Epithelial cell of proximal tubule (primary cell): ENCODE measurements around the gene GET4. TPM values are rescaled to one million over a fixed set of nuclear protein-coding genes. Genes with fewer than 3 reads are reported as not detected.

Source experiments
- DNase-seq: peaks from one replicate; pipeline ENCODE4 v3.0.0-alpha.2; 2011; ENCODE audit warnings: low read depth
- H3K4me3 ChIP-seq: 2 replicates; pipeline ENCODE4 v1.5.1; 2011; ENCODE audit warnings: low read depth, mild to moderate bottlenecking, low read length
- CTCF ChIP-seq: conservative IDR thresholded peaks from 2 replicates; pipeline ENCODE4 v1.5.1; 2012; ENCODE audit warnings: low read depth, mild to moderate bottlenecking, low read length
- total RNA-seq: library from RNA; depleted of rRNA; stranded (reverse); fragments of >200 nt; gene quantifications from 2 replicates; pipeline ENCODE4 v1.2.3, GENCODE V29; 2015

GET4 gene
- total RNA-seq, 1 donor from 2014 or later: 32.6 TPM

- no peak for DNase-seq
- TF ChIP-seq CTCF: no peak
- no peak overlapping the region for H3K4me3 ChIP-seq
These were observed 34.1 kb downstream of the GET4 start for GRCh38 chr7:910441-910861.

GRCh38 chr7:910931-911431 is 34.6 kb downstream of the GET4 start:
- no peak overlapping the region for H3K4me3 ChIP-seq
- DNase-seq: no peak
- TF ChIP-seq CTCF: no peak

GRCh38 chr7:911791-912480 is 35.6 kb downstream of the GET4 start:
- no peak for TF ChIP-seq CTCF
- H3K4me3 ChIP-seq: no peak overlapping the region
- DNase-seq: no peak

- no peak for DNase-seq
- no peak for TF ChIP-seq CTCF
- H3K4me3 ChIP-seq: no peak overlapping the region
These were observed 37.6 kb downstream of the GET4 start for GRCh38 chr7:913736-914520.

GRCh38 chr7:914521-915194 is 38.3 kb downstream of the GET4 start:
- DNase-seq: no peak
- no peak for TF ChIP-seq CTCF
- no peak overlapping the region for H3K4me3 ChIP-seq

- DNase-seq: no peak
- TF ChIP-seq CTCF: no peak
These were observed 39.2 kb downstream of the GET4 start for GRCh38 chr7:915291-916218.

More at GRCh38 chr7:915291-916218, 39.2 kb downstream of the GET4 start:
- no peak overlapping the region for H3K4me3 ChIP-seq
